ES-I3 (cell line): ENCODE measurements around the gene HSD11B2.
A peak's percentile ranks its signal among the peaks of the same experiment; 100 is the strongest.

Source experiments
- H3K36me3 ChIP-seq: 2 replicates; pipeline ENCODE4 v1.6.1; 2013; ENCODE audit warnings: mild to moderate bottlenecking, low read length, control low read depth, moderate library complexity; ENCODE audit not compliant: insufficient read depth
- H3K4me1 ChIP-seq: 2 replicates; pipeline ENCODE4 v1.6.1; 2013; ENCODE audit warnings: mild to moderate bottlenecking, control low read depth, low read length; ENCODE audit not compliant: insufficient read depth
- H3K9ac ChIP-seq: 2 replicates; pipeline ENCODE4 v1.6.1; 2013; ENCODE audit warnings: low read depth, mild to moderate bottlenecking, low read length, moderate library complexity
- H3K9me3 ChIP-seq: 2 replicates; pipeline ENCODE4 v1.6.1; 2013; ENCODE audit warnings: mild to moderate bottlenecking, low read length, moderate library complexity; ENCODE audit not compliant: control insufficient read depth, insufficient read depth

HSD11B2 gene

GRCh38 chr16:67393111-67393787, 37.7 kb upstream of the HSD11B2 start, which contains the start of gene TPPP3:
Gene TPPP3, minus strand, starts transcription at chr16:67393498. Its CDS starts 2,387 bp downstream, at chr16:67391111.
- H3K9ac ChIP-seq = peak within 1 kb of the TSS; percentile 42

GRCh38 chr16:67393788-67394154, 37.1 kb upstream of the HSD11B2 start:
- H3K36me3 ChIP-seq = no peaks in the 10 kb centered on the region
- H3K9ac ChIP-seq = peak overlapping the region; percentile 39; the same call in 1 of the 2 replicates
- peaks cover 13% of the 10 kb centered on the region; the same call in 1 of the 2 replicates for H3K4me1 ChIP-seq
- H3K9me3 ChIP-seq = no peaks in the 10 kb centered on the region

More at GRCh38 chr16:67393111-67393787, 37.7 kb upstream of the HSD11B2 start, which contains the start of gene TPPP3:
- Histone ChIP-seq H3K4me1 (peaks cover 13% of the 10 kb centered on the region; the same call in 1 of the 2 replicates), H3K36me3 (no peaks in the 10 kb centered on the region), H3K9me3 (no peaks in the 10 kb centered on the region)

GRCh38 chr16:67394155-67395104, 36.5 kb upstream of the HSD11B2 start:
- H3K9me3 ChIP-seq = no peaks in the 10 kb centered on the region
- peak overlapping the region; percentile 39 for H3K9ac ChIP-seq
- H3K36me3 ChIP-seq = no peaks in the 10 kb centered on the region
- H3K4me1 ChIP-seq = peaks cover 13% of the 10 kb centered on the region; the same call in 1 of the 2 replicates

GRCh38 chr16:67395105-67395457, 35.8 kb upstream of the HSD11B2 start:
- Histone ChIP-seq H3K9me3 (no peaks in the 10 kb centered on the region), H3K4me1 (peaks cover 13% of the 10 kb centered on the region; the same call in 1 of the 2 replicates), H3K9ac (peak overlapping the region; percentile 39; the same call in 1 of the 2 replicates), H3K36me3 (no peaks in the 10 kb centered on the region)

GRCh38 chr16:67395458-67396158, 35.3 kb upstream of the HSD11B2 start:
- Histone ChIP-seq H3K4me1 (peaks cover 13% of the 10 kb centered on the region; the same call in 1 of the 2 replicates), H3K9ac (no peak overlapping the region), H3K36me3 (no peaks in the 10 kb centered on the region), H3K9me3 (no peaks in the 10 kb centered on the region)

GRCh38 chr16:67396159-67397035, 34.5 kb upstream of the HSD11B2 start:
- H3K9ac ChIP-seq = no peak overlapping the region
- H3K4me1 ChIP-seq = peaks cover 13% of the 10 kb centered on the region; the same call in 1 of the 2 replicates
- H3K36me3 ChIP-seq = no peaks in the 10 kb centered on the region
- H3K9me3 ChIP-seq = no peaks in the 10 kb centered on the region

GRCh38 chr16:67397036-67397801, 33.7 kb upstream of the HSD11B2 start:
- Histone ChIP-seq H3K9ac (no peak overlapping the region), H3K9me3 (no peaks in the 10 kb centered on the region), H3K4me1 (peaks cover 13% of the 10 kb centered on the region; the same call in 1 of the 2 replicates), H3K36me3 (no peaks in the 10 kb centered on the region)

- H3K9ac ChIP-seq = no peak overlapping the region
- no peaks in the 10 kb centered on the region for H3K9me3 ChIP-seq
- H3K4me1 ChIP-seq = peaks cover 13% of the 10 kb centered on the region; the same call in 1 of the 2 replicates
- H3K36me3 ChIP-seq = no peaks in the 10 kb centered on the region
Observed at GRCh38 chr16:67397812-67398545, 32.9 kb upstream of the HSD11B2 start.

GRCh38 chr16:67398546-67399217, 32.2 kb upstream of the HSD11B2 start:
- Histone ChIP-seq H3K36me3 (no peaks in the 10 kb centered on the region), H3K9ac (no peak overlapping the region), H3K9me3 (no peaks in the 10 kb centered on the region), H3K4me1 (peaks cover 13% of the 10 kb centered on the region; the same call in 1 of the 2 replicates)

- Histone ChIP-seq H3K4me1 (peaks cover 13% of the 10 kb centered on the region; the same call in 1 of the 2 replicates), H3K9me3 (no peaks in the 10 kb centered on the region), H3K9ac (no peak overlapping the region), H3K36me3 (no peaks in the 10 kb centered on the region)
Observed at GRCh38 chr16:67399218-67399733, 31.6 kb upstream of the HSD11B2 start.

- Histone ChIP-seq H3K4me1 (peaks cover 11% of the 10 kb centered on the region; the same call in 1 of the 2 replicates), H3K9ac (no peak overlapping the region), H3K36me3 (no peaks in the 10 kb centered on the region), H3K9me3 (no peaks in the 10 kb centered on the region)
Observed at GRCh38 chr16:67399749-67400704, 30.9 kb upstream of the HSD11B2 start.
